HCT116 (cell line): ENCODE results near the gene CASP7. TPM values are rescaled to one million over a fixed set of nuclear protein-coding genes. Genes with fewer than 3 reads are reported as not detected.
A peak's percentile ranks its signal among the peaks of the same experiment; 100 is the strongest.

Source experiments
- ATAC-seq: fragments of 200-7000 bp; cut with Tn5 transposase; 2 replicates; pipeline ENCODE4 v1.9.1; 2020; ENCODE audit warnings: mild to moderate bottlenecking, moderate library complexity
- Bru-seq: library from RNA; stranded (reverse); fragments of 400-500 nt; gene quantifications from one replicate; lab custom pipeline; 2021; lab: Mats Ljungman, UMichigan
- BruChase-seq, 2 experiments: library from RNA; stranded (reverse); fragments of 400-500 nt; gene quantifications; one replicate each; lab custom pipeline; 2021; lab: Mats Ljungman, UMichigan
- BruUV-seq: library from RNA; stranded (reverse); fragments of 400-500 nt; replicated peaks from 2 replicates; lab custom pipeline; 2021; lab: Mats Ljungman, UMichigan
- CTCF ChIA-PET: fragments of 300-600 bp; sonication (Branson Sonifier 250); formaldehyde crosslinking; loops from one replicate; lab custom pipeline; 2021; ENCODE audit warnings: antibody characterized with exemption; lab: Charles Lee
- POLR2A ChIA-PET: fragments of 300-600, 350-600 bp; sonication (Branson Sonifier 250); formaldehyde crosslinking; loops from one replicate; lab custom pipeline; 2021; ENCODE audit warnings: antibody characterized with exemption; lab: Charles Lee
- RAD21 ChIA-PET, 2 experiments: fragments of 300-600 bp; sonication (Branson Sonifier 250); formaldehyde crosslinking; loops; one replicate each; lab custom pipeline; 2023; ENCODE audit warnings: low total read pairs in 2 of 2; ENCODE audit not compliant: uncharacterized antibody in 2 of 2, unreplicated experiment in 2 of 2, low non-redundant PET in 1 of 2; lab: Charles Lee
- DNase-seq: peaks from one replicate; pipeline ENCODE4 v3.0.0-alpha.2; 2010; ENCODE audit warnings: low read depth, low spot score
- H2AFZ ChIP-seq: fragments of 200-600 bp; shearing (Covaris generic), sonication (generic); 2 replicates; pipeline ENCODE4 v1.6.1; 2017; ENCODE audit warnings: low read depth, mixed run types, mixed read lengths, antibody characterized with exemption, low read length; ENCODE audit not compliant: poor library complexity, severe bottlenecking
- H3K27ac ChIP-seq: 2 replicates; pipeline ENCODE4 v1.5.1; 2012; ENCODE audit warnings: low read depth, low read length
- H3K27me3 ChIP-seq: fragments of 200-600 bp; sonication (generic); 2 replicates; pipeline ENCODE4 v1.6.1; 2016; ENCODE audit warnings: mixed run types, low read length, mixed read lengths; ENCODE audit not compliant: insufficient read depth
- H3K36me3 ChIP-seq, 2 experiments: fragments of 200-500 bp in 1 of 2; fragments of 200-600 bp in 1 of 2; sonication (Bioruptor generic) in 1 of 2; sonication (generic) in 1 of 2; 2 replicates each; pipeline versions ENCODE4 v1.5.1 to v1.6.1; 2014 to 2016; ENCODE audit warnings: low read length in 2 of 2, inconsistent platforms in 1 of 2, mixed read lengths in 1 of 2, mixed run types in 1 of 2; ENCODE audit not compliant: insufficient read depth in 2 of 2, control insufficient read depth in 1 of 2
- H3K4me1 ChIP-seq, 2 experiments: fragments of 200-600 bp in 1 of 2; sonication (generic) in 1 of 2; 2 replicates each; pipeline versions ENCODE4 v1.5.1 to v1.6.1; 2012 to 2017; ENCODE audit warnings: low read length in 2 of 2, inconsistent platforms in 1 of 2, mild to moderate bottlenecking in 1 of 2, mixed read lengths in 1 of 2, mixed run types in 1 of 2, moderate library complexity in 1 of 2; ENCODE audit not compliant: insufficient read depth in 2 of 2, control insufficient read depth in 1 of 2
- H3K4me2 ChIP-seq: fragments of 200-600 bp; sonication (generic); 2 replicates; pipeline ENCODE4 v1.6.1; 2017; ENCODE audit warnings: mixed run types, low read length, mixed read lengths
- H3K4me3 ChIP-seq, 2 experiments: fragments of 200-600 bp in 1 of 2; sonication (generic) in 1 of 2; replicated peaks in 1 of 2; 2 replicates each; pipeline ENCODE4 v1.5.1; 2011 to 2016; ENCODE audit warnings: low read length in 2 of 2, control low read depth in 1 of 2, low read depth in 1 of 2, mild to moderate bottlenecking in 1 of 2, mixed read lengths in 1 of 2, mixed run types in 1 of 2
- H3K79me2 ChIP-seq: fragments of 200-600 bp; sonication (generic); 2 replicates; pipeline ENCODE4 v1.6.1; 2017; ENCODE audit warnings: mild to moderate bottlenecking, mixed run types, low read length, moderate library complexity, mixed read lengths; ENCODE audit not compliant: insufficient read depth
- H3K9ac ChIP-seq: fragments of 200-600 bp; sonication (generic); 2 replicates; pipeline ENCODE4 v1.6.1; 2016; ENCODE audit warnings: low read length, mixed read lengths
- H3K9me2 ChIP-seq: fragments of 200-600 bp; sonication (generic), shearing (Covaris generic); 2 replicates; pipeline ENCODE4 v1.6.1; 2017; ENCODE audit warnings: mixed run types, mild to moderate bottlenecking, moderate library complexity; ENCODE audit not compliant: insufficient read depth
- H3K9me3 ChIP-seq, 2 experiments: fragments of 200-500 bp in 1 of 2; fragments of 200-600 bp in 1 of 2; sonication (Bioruptor generic) in 1 of 2; sonication (generic) in 1 of 2; 2 replicates each; pipeline ENCODE4 v1.6.1; 2014 to 2017; ENCODE audit warnings: low read length in 2 of 2, mixed read lengths in 2 of 2, inconsistent platforms in 1 of 2, low read depth in 1 of 2, mild to moderate bottlenecking in 1 of 2, mixed run types in 1 of 2, moderate library complexity in 1 of 2; ENCODE audit not compliant: control insufficient read depth in 1 of 2, insufficient read depth in 1 of 2
- H4K20me1 ChIP-seq: fragments of 200-600 bp; sonication (generic), shearing (Covaris generic); 2 replicates; pipeline ENCODE4 v1.6.1; 2017; ENCODE audit warnings: mixed run types, mild to moderate bottlenecking, moderate library complexity; ENCODE audit not compliant: insufficient read depth
- ATF3 ChIP-seq: IDR thresholded peaks from 2 replicates; pipeline ENCODE4 v1.6.1; 2012
- CBX3 ChIP-seq: IDR thresholded peaks from 2 replicates; pipeline ENCODE4 v1.6.1; 2012; ENCODE audit warnings: low read depth
- CEBPB ChIP-seq: IDR thresholded peaks from 2 replicates; pipeline ENCODE4 v1.6.1; 2012; ENCODE audit warnings: low read depth
- EGR1 ChIP-seq: IDR thresholded peaks from 2 replicates; pipeline ENCODE4 v1.6.1; 2012; ENCODE audit warnings: low read depth
- ELF1 ChIP-seq: IDR thresholded peaks from 2 replicates; pipeline ENCODE4 v1.6.1; 2012; ENCODE audit warnings: low read depth, borderline replicate concordance
- EZH2 ChIP-seq: fragments of 200-600 bp; sonication (generic); IDR thresholded peaks from 2 replicates; pipeline ENCODE4 v1.6.1; 2017; ENCODE audit warnings: antibody characterized with exemption, mixed run types
- EZH2phosphoT487 ChIP-seq: fragments of 200-600 bp; IDR thresholded peaks from 2 replicates; pipeline ENCODE4 v1.6.1; 2018; ENCODE audit warnings: antibody characterized with exemption, borderline replicate concordance
- FOSL1 ChIP-seq: IDR thresholded peaks from 2 replicates; pipeline ENCODE4 v1.6.1; 2012; ENCODE audit warnings: low read depth
- JUND ChIP-seq: IDR thresholded peaks from 2 replicates; pipeline ENCODE4 v1.6.1; 2012
- POLR2A ChIP-seq: IDR thresholded peaks from 2 replicates; pipeline ENCODE4 v1.7.0; 2011; ENCODE audit warnings: borderline replicate concordance; ENCODE audit not compliant: insufficient read depth, insufficient read length; ENCODE audit errors: extremely low read depth
- POLR2AphosphoS5 ChIP-seq: IDR thresholded peaks from 2 replicates; pipeline ENCODE4 v1.6.1; 2011; ENCODE audit warnings: mild to moderate bottlenecking, low read depth, low read length, moderate library complexity
- SP1 ChIP-seq: IDR thresholded peaks from 2 replicates; pipeline ENCODE4 v1.6.1; 2012; ENCODE audit warnings: low read depth
- SRF ChIP-seq: IDR thresholded peaks from 2 replicates; pipeline ENCODE4 v1.6.1; 2012; ENCODE audit warnings: low read depth
- TCF7L2 ChIP-seq: IDR thresholded peaks from 2 replicates; pipeline ENCODE4 v1.7.0; 2011; ENCODE audit warnings: borderline replicate concordance, inconsistent platforms; ENCODE audit not compliant: insufficient read depth, insufficient read length; ENCODE audit errors: extremely low read depth
- YY1 ChIP-seq: IDR thresholded peaks from 2 replicates; pipeline ENCODE4 v1.6.1; 2011; ENCODE audit warnings: low read length, low read depth, moderate library complexity, mild to moderate bottlenecking; ENCODE audit not compliant: insufficient replicate concordance; ENCODE audit errors: extremely low read depth
- ZBTB33 ChIP-seq: IDR thresholded peaks from 2 replicates; pipeline ENCODE4 v1.6.1; 2011; ENCODE audit warnings: mild to moderate bottlenecking, low read length, moderate library complexity; ENCODE audit not compliant: insufficient replicate concordance; ENCODE audit errors: extremely low read depth
- ZFX ChIP-seq: fragments of 450-650 bp; IDR thresholded peaks from 2 replicates; pipeline ENCODE4 v1.6.1; 2017
- ZNF274 ChIP-seq: fragments of 200-500 bp; sonication (Bioruptor generic); IDR thresholded peaks from 2 replicates; pipeline ENCODE4 v1.6.1; 2014; ENCODE audit warnings: mild to moderate bottlenecking, low read depth, low read length, inconsistent platforms
- intact Hi-C: fragments of 100-400 bp; cut with micrococcal nuclease; formaldehyde crosslinking; loops from 2 replicates; pipeline ENCODE4 v1.10.0; 2022
- long read RNA-seq: library from polyadenylated mRNA; unstranded; transcript quantifications from one replicate; pipeline ENCODE4 v2.0.0, GENCODE V29; 2021; ENCODE audit not compliant: unreplicated experiment
- polyA plus RNA-seq: library from polyadenylated mRNA; unstranded; fragments of >200 nt; gene quantifications from 2 replicates; pipeline ENCODE4 v1.2.1, GENCODE V29; 2012; ENCODE audit warnings: missing spikeins
- total RNA-seq: library from RNA; stranded (reverse); gene quantifications from one replicate; pipeline ENCODE4 v1.2.1, GENCODE V29; 2021; ENCODE audit not compliant: unreplicated experiment
- TF ChIP-seq, protein P1 (sequence below): IDR thresholded peaks from 2 replicates; pipeline ENCODE4 v1.6.1; 2012
- TF ChIP-seq, protein P2 (sequence below), 3 experiments: fragments of 200-600 bp in 1 of 3; sonication (generic) in 1 of 3; IDR thresholded peaks in 2 of 3; conservative IDR thresholded peaks in 1 of 3; 2 replicates each; pipeline ENCODE4 v1.5.1; 2012 to 2017; ENCODE audit warnings: low read depth in 2 of 3, low read length in 2 of 3, antibody characterized with exemption in 1 of 3, borderline replicate concordance in 1 of 3, control low read depth in 1 of 3, mild to moderate bottlenecking in 1 of 3, mixed read lengths in 1 of 3, mixed run types in 1 of 3, moderate library complexity in 1 of 3; ENCODE audit not compliant: insufficient read depth in 1 of 3

CASP7 gene
- 30.5 TPM for total RNA-seq
- 16.9 and 17.5 TPM in 2 replicates for polyA plus RNA-seq
- percentile 74 among the genes with signal in this experiment for Bru-seq, nascent RNA
- percentile 64 among the genes with signal in this experiment for BruChase-seq, experiment 1, labeled RNA remaining after a 6-hour chase
- BruChase-seq, experiment 2, labeled RNA remaining after a 2-hour chase, result percentile 75 among the genes with signal in this experiment
- long read RNA-seq, transcript CASP7-211 (7 exons, 2,467 nt), result minor isoform, 5 of 61 reads
- long read RNA-seq, transcript CASP7-203 (7 exons, 2,377 nt), result major isoform, 44 of 61 reads
- long read RNA-seq, partial matches to known transcripts, result 1 of 61 reads
- long read RNA-seq, other reads (novel, unspliced or antisense), result 9 of 61 reads

DNA sequence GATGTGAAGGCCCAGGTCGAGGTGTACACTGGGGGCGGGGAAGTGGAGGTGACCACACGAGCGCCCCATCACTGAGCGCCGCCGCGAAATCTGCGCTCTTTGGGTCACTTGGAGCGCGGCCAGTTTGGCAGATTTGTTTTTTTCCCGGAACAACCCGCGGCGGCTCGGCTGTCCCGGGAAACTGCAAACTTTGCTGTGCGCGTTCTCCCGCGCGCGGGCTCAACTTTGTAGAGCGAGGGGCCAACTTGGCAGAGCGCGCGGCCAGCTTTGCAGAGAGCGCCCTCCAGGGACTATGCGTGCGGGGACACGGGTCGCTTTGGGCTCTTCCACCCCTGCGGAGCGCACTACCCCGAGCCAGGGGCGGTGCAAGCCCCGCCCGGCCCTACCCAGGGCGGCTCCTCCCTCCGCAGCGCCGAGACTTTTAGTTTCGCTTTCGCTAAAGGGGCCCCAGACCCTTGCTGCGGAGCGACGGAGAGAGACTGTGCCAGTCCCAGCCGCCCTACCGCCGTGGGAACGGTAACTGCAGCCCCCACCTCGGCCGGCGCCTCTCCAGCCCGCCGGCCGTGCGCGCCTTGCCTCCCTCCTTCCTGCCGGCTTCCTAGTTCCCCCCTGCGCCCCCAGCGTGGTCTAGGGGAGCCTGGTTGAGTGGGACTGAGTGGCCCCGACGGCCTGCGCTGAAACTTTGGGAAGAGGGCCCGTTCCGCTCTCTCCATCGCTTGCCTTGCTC is at the start of gene CASP7:
TSS of gene CASP7 (plus strand) at position 450 of the 727 bp plus-strand sequence. CDS start 17,582 bp downstream, outside the sequence.
- 0 out of 4 replicates have a peak, but pooled peaks cover 0 to 8% of the 10 kb centered on the region in 2 experiments for H3K36me3 ChIP-seq
- ChIA-PET POLR2A (interaction anchor here (0.6 to 0.9 kb wide), 3 partner anchors 16 to 1148 kb away, joined by 3 read pairs; no protein-coding TSS in a partner anchor), RAD21 (interaction anchor here in 1 of 2 experiments (0.6 to 0.7 kb wide), 2 partner anchors 419 to 431 kb away, joined by 3 read pairs; no protein-coding TSS in a partner anchor), CTCF (interaction anchor here (0.6 to 1.9 kb wide), 13 partner anchors 11 to 812 kb away, joined by 3 to 6 read pairs (median 3); partner anchors contain the start of gene CCDC186)
- H3K9ac ChIP-seq, result peak within 1 kb of the TSS; percentile 88
- BruUV-seq, result no TSS peak
- no peaks in the 10 kb centered on the region for H3K27me3 ChIP-seq
- DNase-seq (peak; percentile 84), ATAC-seq (peak; percentile 92)
- peak within 1 kb of the TSS; percentile 90 for H3K27ac ChIP-seq
- H3K9me3 ChIP-seq, result 0 out of 4 replicates have a peak, but pooled peaks cover 0 to 6% of the 10 kb centered on the region in 2 experiments
- peak within 1 kb of the TSS; percentile 99 for H3K4me2 ChIP-seq
- H4K20me1 ChIP-seq, result no peaks in the 10 kb centered on the region
- peak within 1 kb of the TSS; percentile 94 to 97 for H3K4me3 ChIP-seq
- intact Hi-C loops, result loop anchor here (1.0 kb wide), 1 partner anchor 420 kb away; no protein-coding TSS in a partner anchor
- H2AFZ ChIP-seq, result peak within 1 kb of the TSS; percentile 97
- peaks cover 45% of the 10 kb centered on the region for H3K79me2 ChIP-seq
- no peaks in the 10 kb centered on the region for H3K9me2 ChIP-seq
- peaks cover 7 to 21% of the 10 kb centered on the region in 2 experiments for H3K4me1 ChIP-seq
- TF ChIP-seq ZBTB33, result peak; percentile 20
- no peak; the same call in 1 of the 2 replicates for TF ChIP-seq SP1
- peak; percentile 65 for TF ChIP-seq TCF7L2
- TF ChIP-seq SRF, result no peak
- peak; percentile 8; the same call in 1 of the 2 replicates for TF ChIP-seq CBX3
- TF ChIP-seq ATF3, result no peak
- TF ChIP-seq ZFX, result 0 out of 2 replicates have a peak, but pooled peaks have one; percentile 19
- no peak for TF ChIP-seq JUND
- TF ChIP-seq FOSL1, result no peak
- no peak for TF ChIP-seq EGR1
- no peak for TF ChIP-seq ZNF274
- TF ChIP-seq EZH2, result no peak
- peak; percentile 21 for TF ChIP-seq YY1
- TF ChIP-seq, protein P1, sequence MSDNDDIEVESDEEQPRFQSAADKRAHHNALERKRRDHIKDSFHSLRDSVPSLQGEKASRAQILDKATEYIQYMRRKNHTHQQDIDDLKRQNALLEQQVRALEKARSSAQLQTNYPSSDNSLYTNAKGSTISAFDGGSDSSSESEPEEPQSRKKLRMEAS, result peak; percentile 49
- TF ChIP-seq, protein P2, sequence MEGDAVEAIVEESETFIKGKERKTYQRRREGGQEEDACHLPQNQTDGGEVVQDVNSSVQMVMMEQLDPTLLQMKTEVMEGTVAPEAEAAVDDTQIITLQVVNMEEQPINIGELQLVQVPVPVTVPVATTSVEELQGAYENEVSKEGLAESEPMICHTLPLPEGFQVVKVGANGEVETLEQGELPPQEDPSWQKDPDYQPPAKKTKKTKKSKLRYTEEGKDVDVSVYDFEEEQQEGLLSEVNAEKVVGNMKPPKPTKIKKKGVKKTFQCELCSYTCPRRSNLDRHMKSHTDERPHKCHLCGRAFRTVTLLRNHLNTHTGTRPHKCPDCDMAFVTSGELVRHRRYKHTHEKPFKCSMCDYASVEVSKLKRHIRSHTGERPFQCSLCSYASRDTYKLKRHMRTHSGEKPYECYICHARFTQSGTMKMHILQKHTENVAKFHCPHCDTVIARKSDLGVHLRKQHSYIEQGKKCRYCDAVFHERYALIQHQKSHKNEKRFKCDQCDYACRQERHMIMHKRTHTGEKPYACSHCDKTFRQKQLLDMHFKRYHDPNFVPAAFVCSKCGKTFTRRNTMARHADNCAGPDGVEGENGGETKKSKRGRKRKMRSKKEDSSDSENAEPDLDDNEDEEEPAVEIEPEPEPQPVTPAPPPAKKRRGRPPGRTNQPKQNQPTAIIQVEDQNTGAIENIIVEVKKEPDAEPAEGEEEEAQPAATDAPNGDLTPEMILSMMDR (IDR thresholded peaks at IDR 0.05 in 2 of 3, conservative IDR thresholded peaks at IDR 0.05 in 1 of 3; ENCODE audit: borderline replicate concordance in 1 of 3, insufficient read depth in 1 of 3, low read depth in 2 of 3, low read length in 2 of 3), result peak; percentile 14 to 64 (median 34); a peak in 4 of 6 replicates
- no peak for TF ChIP-seq EZH2phosphoT487
- peak; percentile 78 for TF ChIP-seq POLR2AphosphoS5
- no peak; the same call in 1 of the 2 replicates for TF ChIP-seq ELF1
- peak; percentile 65 for TF ChIP-seq POLR2A
- no peak for TF ChIP-seq CEBPB
